Caco-2 (cell line): ENCODE results near the gene MTF2. TPM values are rescaled to one million over a fixed set of nuclear protein-coding genes. Genes with fewer than 3 reads are reported as not detected.
"Not testable (repeated sequence)": the region's sequence is repeated elsewhere in the genome, so short reads cannot be mapped to it uniquely, and the experiment has no call there.

ENCODE experiments used
- Bru-seq: library from RNA; stranded (reverse); fragments of 400-500 nt; gene quantifications from one replicate; lab custom pipeline; 2021; lab: Mats Ljungman, UMichigan
- BruChase-seq, 2 experiments: library from RNA; stranded (reverse); fragments of 400-500 nt; gene quantifications; one replicate each; lab custom pipeline; 2021; lab: Mats Ljungman, UMichigan
- BruUV-seq: library from RNA; stranded (reverse); fragments of 400-500 nt; replicated peaks from 2 replicates; lab custom pipeline; 2021; lab: Mats Ljungman, UMichigan
- CTCF ChIA-PET: fragments of 300-600 bp; sonication (Branson Sonifier 250); formaldehyde crosslinking; loops from one replicate; lab custom pipeline; 2022; ENCODE audit warnings: antibody characterized with exemption; lab: Charles Lee
- POLR2A ChIA-PET: fragments of 300-600 bp; sonication (Branson Sonifier 250); formaldehyde crosslinking; loops from one replicate; lab custom pipeline; 2022; ENCODE audit warnings: antibody characterized with exemption; lab: Charles Lee
- DNase-seq, 2 experiments: peaks; one replicate each; pipeline versions ENCODE4 v3.0.0 to v3.0.0-alpha.2; 2020 to 2022
- H3K27me3 ChIP-seq: replicated peaks from 2 replicates; pipeline ENCODE4 v1.6.0; 2011; ENCODE audit warnings: low read length; ENCODE audit not compliant: control insufficient read depth, insufficient read depth
- H3K36me3 ChIP-seq: 2 replicates; pipeline ENCODE4 v1.5.1; 2011; ENCODE audit warnings: low read length; ENCODE audit not compliant: control insufficient read depth, insufficient read depth
- H3K4me1 ChIP-seq: fragments of 250-450 bp; sonication (Bioruptor Pico); 2 replicates; pipeline ENCODE4 v1.5.1; 2020; ENCODE audit warnings: mild to moderate bottlenecking
- H3K4me3 ChIP-seq: 2 replicates; pipeline ENCODE4 v1.5.1; 2011; ENCODE audit warnings: low read depth, mild to moderate bottlenecking, control low read depth, low read length
- H3K9me3 ChIP-seq: fragments of 250-450 bp; sonication (Bioruptor Pico); 2 replicates; pipeline ENCODE4 v1.5.1; 2020; ENCODE audit warnings: mild to moderate bottlenecking, moderate library complexity
- H3K27ac Mint-ChIP-seq: one replicate; pipeline ENCODE4 v1.8.0; 2022; ENCODE audit warnings: mixed read lengths; ENCODE audit not compliant: unreplicated experiment
- H3K27me3 Mint-ChIP-seq: one replicate; pipeline ENCODE4 v1.8.0; 2022; ENCODE audit warnings: mixed read lengths; ENCODE audit not compliant: insufficient read depth, unreplicated experiment
- H3K36me3 Mint-ChIP-seq: one replicate; pipeline ENCODE4 v1.8.0; 2022; ENCODE audit warnings: mild to moderate bottlenecking, mixed read lengths; ENCODE audit not compliant: insufficient read depth, unreplicated experiment
- H3K4me1 Mint-ChIP-seq: one replicate; pipeline ENCODE4 v1.8.0; 2022; ENCODE audit warnings: low read depth, mixed read lengths; ENCODE audit not compliant: unreplicated experiment
- H3K4me3 Mint-ChIP-seq: one replicate; pipeline ENCODE4 v1.8.0; 2022; ENCODE audit warnings: mild to moderate bottlenecking, moderate library complexity, mixed read lengths; ENCODE audit not compliant: unreplicated experiment
- H3K9me3 Mint-ChIP-seq: one replicate; pipeline ENCODE4 v1.8.0; 2022; ENCODE audit warnings: mixed read lengths; ENCODE audit not compliant: unreplicated experiment
- intact Hi-C: fragments of 100-400 bp; cut with micrococcal nuclease; formaldehyde crosslinking; loops from one replicate; pipeline ENCODE4 v1.10.0; 2022; ENCODE audit not compliant: unreplicated experiment
- long read RNA-seq: library from polyadenylated mRNA; stranded (forward); transcript quantifications from one replicate; pipeline ENCODE4 v2.0.0, GENCODE V29; 2022
- total RNA-seq: library from RNA; stranded (reverse); gene quantifications from 2 replicates; pipeline ENCODE4 v1.2.3, GENCODE V29; 2022
- TF ChIP-seq, protein P1 (sequence below), 2 experiments: fragments of 200-600 bp in 1 of 2; IDR thresholded peaks; 1 replicate in 1 of 2; 2 replicates in 1 of 2; pipeline versions ENCODE4 v1.5.1 to v1.8.0; 2011 to 2022; ENCODE audit warnings: antibody characterized with exemption in 1 of 2, control low read depth in 1 of 2, inconsistent platforms in 1 of 2, low read depth in 1 of 2, low read length in 1 of 2, mild to moderate bottlenecking in 1 of 2, moderate library complexity in 1 of 2; ENCODE audit not compliant: insufficient read depth in 1 of 2, severe bottlenecking in 1 of 2, unreplicated experiment in 1 of 2

The MTF2 gene
- total RNA-seq: 29.9 and 36.8 TPM in 2 replicates
- Bru-seq, nascent RNA: percentile 85 among the genes with signal in this experiment
- percentile 90 among the genes with signal in this experiment for BruChase-seq, experiment 1, labeled RNA remaining after a 2-hour chase
- BruChase-seq, experiment 2, labeled RNA remaining after a 6-hour chase: percentile 81 among the genes with signal in this experiment
- long read RNA-seq, full-length matches to known transcripts: 47 of 76 reads
- long read RNA-seq, partial matches to known transcripts: 4 of 76 reads
- long read RNA-seq, other reads (novel, unspliced or antisense): 25 of 76 reads

DNA sequence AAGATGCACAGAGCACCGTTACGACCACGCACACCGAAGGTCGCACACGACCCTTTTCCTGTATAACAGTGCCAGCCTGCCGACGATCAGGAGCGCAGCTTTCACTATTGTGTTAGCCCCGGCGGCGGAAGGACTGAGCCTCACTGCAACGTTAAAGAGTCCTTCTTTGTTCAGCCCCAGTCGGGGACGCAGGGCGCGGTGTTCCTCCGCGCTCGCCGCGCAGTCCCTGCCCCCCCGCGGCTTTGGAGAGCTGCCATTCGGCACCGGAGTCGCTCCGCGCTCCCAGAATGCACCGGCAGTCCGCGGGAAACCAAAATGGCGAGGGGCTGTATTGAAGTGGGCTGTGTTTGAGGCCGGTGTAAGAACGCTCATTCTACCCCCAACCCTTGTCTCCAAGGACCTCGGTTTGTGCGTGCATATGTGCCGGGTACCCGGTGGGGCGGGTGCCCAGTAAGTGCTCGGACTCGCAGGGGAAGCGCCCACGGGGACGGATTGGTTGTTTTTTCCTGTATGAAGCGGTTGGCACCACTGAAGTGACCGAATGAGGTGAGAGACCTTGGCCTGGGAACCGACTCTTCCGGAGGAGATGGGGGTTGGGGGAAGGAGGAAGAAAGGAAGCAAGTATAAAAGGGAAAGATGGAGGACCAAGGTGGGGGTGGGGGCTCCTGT lies at the start of gene MTF2:
TSS of gene MTF2 (plus strand) at position 298 of the 669 bp plus-strand sequence. CDS start at position 542, 244 bp downstream.
- ChIA-PET POLR2A (interaction anchor here (0.5 kb wide), 1 partner anchor 17 kb away, joined by 3 read pairs; no protein-coding TSS in a partner anchor), CTCF (interaction anchor here (0.6 to 1.2 kb wide), 2 partner anchors 87 to 226 kb away, joined by 4 to 6 read pairs; no protein-coding TSS in a partner anchor)
- Histone ChIP-seq H3K27me3 (no peaks in the 10 kb centered on the region), H3K9me3 (no peaks in the 10 kb centered on the region), H3K36me3 (no peaks in the 10 kb centered on the region), H3K4me1 (peaks cover 5% of the 10 kb centered on the region; the same call in 1 of the 2 replicates), H3K4me3 (peak within 1 kb of the TSS; percentile 59)
- TSS peak; percentile 41 for BruUV-seq
- H3K36me3 Mint-ChIP-seq: peaks cover 17% of the 10 kb centered on the region
- H3K9me3 Mint-ChIP-seq: no peaks in the 10 kb centered on the region
- TF ChIP-seq, protein P1, sequence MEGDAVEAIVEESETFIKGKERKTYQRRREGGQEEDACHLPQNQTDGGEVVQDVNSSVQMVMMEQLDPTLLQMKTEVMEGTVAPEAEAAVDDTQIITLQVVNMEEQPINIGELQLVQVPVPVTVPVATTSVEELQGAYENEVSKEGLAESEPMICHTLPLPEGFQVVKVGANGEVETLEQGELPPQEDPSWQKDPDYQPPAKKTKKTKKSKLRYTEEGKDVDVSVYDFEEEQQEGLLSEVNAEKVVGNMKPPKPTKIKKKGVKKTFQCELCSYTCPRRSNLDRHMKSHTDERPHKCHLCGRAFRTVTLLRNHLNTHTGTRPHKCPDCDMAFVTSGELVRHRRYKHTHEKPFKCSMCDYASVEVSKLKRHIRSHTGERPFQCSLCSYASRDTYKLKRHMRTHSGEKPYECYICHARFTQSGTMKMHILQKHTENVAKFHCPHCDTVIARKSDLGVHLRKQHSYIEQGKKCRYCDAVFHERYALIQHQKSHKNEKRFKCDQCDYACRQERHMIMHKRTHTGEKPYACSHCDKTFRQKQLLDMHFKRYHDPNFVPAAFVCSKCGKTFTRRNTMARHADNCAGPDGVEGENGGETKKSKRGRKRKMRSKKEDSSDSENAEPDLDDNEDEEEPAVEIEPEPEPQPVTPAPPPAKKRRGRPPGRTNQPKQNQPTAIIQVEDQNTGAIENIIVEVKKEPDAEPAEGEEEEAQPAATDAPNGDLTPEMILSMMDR (IDR thresholded peaks at IDR 0.05; ENCODE audit: insufficient read depth in 1 of 2, low read depth in 1 of 2, low read length in 1 of 2, severe bottlenecking in 1 of 2, unreplicated experiment in 1 of 2): no peak
- DNase-seq: peak; percentile 93 to 94
- peak within 1 kb of the TSS; percentile 78 for H3K27ac Mint-ChIP-seq
- H3K27me3 Mint-ChIP-seq: no peaks in the 10 kb centered on the region
- intact Hi-C loops: no loop called here
- no peaks in the 10 kb centered on the region for H3K4me1 Mint-ChIP-seq
- H3K4me3 Mint-ChIP-seq: peak within 1 kb of the TSS; percentile 94

GRCh38 chr1:93029317-93029716 lies 49.8 kb upstream of the MTF2 start:
- no peak overlapping the region for H3K4me3 Mint-ChIP-seq
- intact Hi-C loops: no loop called here

GRCh38 chr1:93030191-93030590 lies 48.9 kb upstream of the MTF2 start:
- H3K4me3 Mint-ChIP-seq, H3K27ac Mint-ChIP-seq, H3K27me3 ChIP-seq, H3K4me3 ChIP-seq, BruUV-seq, H3K9me3 ChIP-seq, H3K4me1 ChIP-seq, POLR2A ChIA-PET, H3K9me3 Mint-ChIP-seq, CTCF ChIA-PET, H3K36me3 ChIP-seq, intact Hi-C loops, H3K36me3 Mint-ChIP-seq, DNase-seq, H3K27me3 Mint-ChIP-seq, H3K4me1 Mint-ChIP-seq: not testable (repeated sequence)

More at GRCh38 chr1:93029317-93029716, 49.8 kb upstream of the MTF2 start:
- Histone ChIP-seq H3K36me3 (no peaks in the 10 kb centered on the region), H3K4me3 (no peak overlapping the region), H3K27me3 (no peaks in the 10 kb centered on the region; the same call in 1 of the 2 replicates), H3K9me3 (no peaks in the 10 kb centered on the region), H3K4me1 (no peaks in the 10 kb centered on the region)
- CTCF ChIA-PET: no interaction called here
- Mint-ChIP-seq H3K27me3 (peaks cover 6% of the 10 kb centered on the region), H3K27ac (no peak overlapping the region), H3K4me1 (no peaks in the 10 kb centered on the region), H3K36me3 (no peaks in the 10 kb centered on the region), H3K9me3 (no peaks in the 10 kb centered on the region)
- TF ChIP-seq, protein P1 (IDR thresholded peaks at IDR 0.05; ENCODE audit: insufficient read depth in 1 of 2, low read depth in 1 of 2, low read length in 1 of 2, severe bottlenecking in 1 of 2, unreplicated experiment in 1 of 2): no peak
- no peak for DNase-seq
- BruUV-seq: no TSS peak
- POLR2A ChIA-PET: no interaction called here
